HG02943 (cell line): ENCODE measurements around the gene E4F1.

Source experiments
- ATAC-seq: cut with Tn5 transposase; IDR thresholded peaks from one replicate; pipeline ENCODE4 v1.9.1; 2021; ENCODE audit warnings: mild to moderate bottlenecking, low read depth, moderate library complexity; ENCODE audit not compliant: unreplicated experiment

Gene E4F1

GRCh38 chr16:2228161-2228824, 4.9 kb downstream of the E4F1 start:
- no peak for ATAC-seq

GRCh38 chr16:2229091-2229490, 5.7 kb downstream of the E4F1 start:
- no peak for ATAC-seq

GRCh38 chr16:2229632-2230250, 6.3 kb downstream of the E4F1 start:
- no peak for ATAC-seq

- ATAC-seq: no peak
These were observed 7.0 kb downstream of the E4F1 start for GRCh38 chr16:2230376-2230775.

GRCh38 chr16:2231016-2231931, 7.9 kb downstream of the E4F1 start:
- ATAC-seq: no peak

GRCh38 chr16:2232094-2232990, 9.0 kb downstream of the E4F1 start:
- no peak for ATAC-seq

- no peak for ATAC-seq
These were observed 9.8 kb downstream of the E4F1 start for GRCh38 chr16:2233046-2233775.

- no peak for ATAC-seq
These were observed 10.8 kb downstream of the E4F1 start for GRCh38 chr16:2233872-2234812.

GRCh38 chr16:2234813-2235170, 11.4 kb downstream of the E4F1 start:
- no peak for ATAC-seq

GRCh38 chr16:2235234-2235651, 11.9 kb downstream of the E4F1 start:
- no peak for ATAC-seq

GRCh38 chr16:2235695-2236336, 12.4 kb downstream of the E4F1 start:
- ATAC-seq: no peak

- no peak for ATAC-seq
These were observed 13.1 kb downstream of the E4F1 start, which contains the start of gene DNASE1L2 for GRCh38 chr16:2236337-2237101. Gene DNASE1L2, plus strand, starts transcription at chr16:2236444. Its CDS starts 373 bp downstream, at chr16:2236817.

GRCh38 chr16:2237102-2237482, 13.7 kb downstream of the E4F1 start:
- ATAC-seq: no peak

GRCh38 chr16:2237493-2238149, 14.2 kb downstream of the E4F1 start:
- no peak for ATAC-seq

GRCh38 chr16:2238150-2238837, 14.9 kb downstream of the E4F1 start:
- ATAC-seq: no peak
